H9 (cell line): ENCODE data around the gene ALG11. TPM values are rescaled to one million over a fixed set of nuclear protein-coding genes. Genes with fewer than 3 reads are reported as not detected.
A peak's percentile ranks its signal among the peaks of the same experiment; 100 is the strongest.

Source experiments
- DNase-seq: peaks from one replicate; pipeline ENCODE4 v3.0.0-alpha.2; 2017
- H2AFZ ChIP-seq: one replicate; pipeline ENCODE4 v1.6.1; 2013; ENCODE audit warnings: mild to moderate bottlenecking, low read length, control low read depth, moderate library complexity
- H2AK5ac ChIP-seq: 2 replicates; pipeline ENCODE4 v1.6.1; 2013; ENCODE audit warnings: low read length, control low read depth, mixed read lengths; ENCODE audit not compliant: insufficient read length
- H2BK120ac ChIP-seq: one replicate; pipeline ENCODE4 v1.6.1; 2013; ENCODE audit warnings: low read depth, mild to moderate bottlenecking, low read length, control low read depth, inconsistent platforms; ENCODE audit not compliant: poor library complexity, severe bottlenecking
- H2BK12ac ChIP-seq: 2 replicates; pipeline ENCODE4 v1.6.1; 2013; ENCODE audit warnings: low read length, control low read depth, mixed read lengths, low read depth; ENCODE audit not compliant: insufficient read length
- H2BK15ac ChIP-seq: 2 replicates; pipeline ENCODE4 v1.6.1; 2013; ENCODE audit warnings: low read depth, low read length, control low read depth
- H2BK20ac ChIP-seq: one replicate; pipeline ENCODE4 v1.6.1; 2013; ENCODE audit warnings: low read depth, mild to moderate bottlenecking, low read length, control low read depth, inconsistent platforms; ENCODE audit not compliant: poor library complexity, severe bottlenecking
- H2BK5ac ChIP-seq: 2 replicates; pipeline ENCODE4 v1.6.1; 2013; ENCODE audit warnings: low read length, control low read depth, mixed read lengths; ENCODE audit not compliant: insufficient read length
- H3K14ac ChIP-seq: 2 replicates; pipeline ENCODE4 v1.6.1; 2013; ENCODE audit warnings: low read length, control low read depth; ENCODE audit not compliant: insufficient read depth
- H3K18ac ChIP-seq: 2 replicates; pipeline ENCODE4 v1.6.1; 2013; ENCODE audit warnings: low read depth, mild to moderate bottlenecking, mixed read lengths, low read length, control low read depth; ENCODE audit not compliant: insufficient read length
- H3K23ac ChIP-seq: 2 replicates; pipeline ENCODE4 v1.6.1; 2013; ENCODE audit warnings: low read length, control low read depth, mixed read lengths, low read depth; ENCODE audit not compliant: insufficient read length
- H3K23me2 ChIP-seq: 2 replicates; pipeline ENCODE4 v1.6.1; 2013; ENCODE audit warnings: low read depth, mild to moderate bottlenecking, mixed read lengths, low read length, control low read depth; ENCODE audit not compliant: insufficient read length, poor library complexity, severe bottlenecking
- H3K27ac ChIP-seq: 2 replicates; pipeline ENCODE4 v1.5.1; 2013; ENCODE audit warnings: low read length, control low read depth, mixed read lengths, low read depth; ENCODE audit not compliant: insufficient read length
- H3K27me3 ChIP-seq: 2 replicates; pipeline ENCODE4 v1.6.1; 2013; ENCODE audit warnings: low read length, control low read depth, inconsistent platforms; ENCODE audit not compliant: insufficient read depth
- H3K4ac ChIP-seq: 2 replicates; pipeline ENCODE4 v1.6.1; 2013; ENCODE audit warnings: low read depth, mild to moderate bottlenecking, control low read depth, inconsistent platforms, low read length, moderate library complexity
- H3K4me1 ChIP-seq: 2 replicates; pipeline ENCODE4 v1.6.1; 2013; ENCODE audit warnings: low read length, control low read depth, inconsistent platforms; ENCODE audit not compliant: insufficient read depth
- H3K4me2 ChIP-seq: 2 replicates; pipeline ENCODE4 v1.6.1; 2013; ENCODE audit warnings: low read length, control low read depth, mixed read lengths; ENCODE audit not compliant: insufficient read length, insufficient read depth
- H3K56ac ChIP-seq: 2 replicates; pipeline ENCODE4 v1.6.1; 2013; ENCODE audit warnings: low read depth, mild to moderate bottlenecking, mixed read lengths, low read length, control low read depth; ENCODE audit not compliant: insufficient read length
- H3K79me1 ChIP-seq: 2 replicates; pipeline ENCODE4 v1.6.1; 2013; ENCODE audit warnings: low read depth, mild to moderate bottlenecking, moderate library complexity, low read length, control low read depth, inconsistent platforms; ENCODE audit not compliant: insufficient read depth, poor library complexity, severe bottlenecking
- H3K79me2 ChIP-seq: 2 replicates; pipeline ENCODE4 v1.6.1; 2013; ENCODE audit warnings: low read length, control low read depth, inconsistent platforms; ENCODE audit not compliant: insufficient read depth
- H3K9ac ChIP-seq: 2 replicates; pipeline ENCODE4 v1.6.1; 2013; ENCODE audit warnings: low read length, control low read depth, mixed read lengths; ENCODE audit not compliant: insufficient read length; ENCODE audit errors: extremely low read depth
- H3K9me3 ChIP-seq: one replicate; pipeline ENCODE4 v1.6.1; 2013; ENCODE audit warnings: low read depth, low read length, inconsistent platforms; ENCODE audit not compliant: control insufficient read depth
- H3T11ph ChIP-seq: one replicate; pipeline ENCODE4 v1.6.1; 2013; ENCODE audit warnings: mild to moderate bottlenecking, low read length, control low read depth, inconsistent platforms
- H4K20me1 ChIP-seq: one replicate; pipeline ENCODE4 v1.6.1; 2013; ENCODE audit not compliant: control insufficient read depth, insufficient read length, insufficient read depth
- H4K5ac ChIP-seq: 2 replicates; pipeline ENCODE4 v1.6.1; 2013; ENCODE audit warnings: low read depth, mild to moderate bottlenecking, mixed read lengths, low read length, control low read depth; ENCODE audit not compliant: insufficient read length
- H4K8ac ChIP-seq: replicated peaks from 2 replicates; pipeline ENCODE4 v1.6.1; 2013; ENCODE audit warnings: low read length, control low read depth, mixed read lengths, low read depth; ENCODE audit not compliant: insufficient read length
- H4K91ac ChIP-seq: 2 replicates; pipeline ENCODE4 v1.6.1; 2013; ENCODE audit warnings: low read depth, mild to moderate bottlenecking, moderate library complexity, mixed read lengths, low read length, control low read depth; ENCODE audit not compliant: insufficient read length
- H3K27ac Mint-ChIP-seq, 3 experiments: 2 replicates in 2 of 3; 3 replicates in 1 of 3; pipeline ENCODE4 v1.8.0; 2020 to 2021; ENCODE audit warnings: mixed read lengths in 3 of 3, mild to moderate bottlenecking in 1 of 3, moderate library complexity in 1 of 3
- H3K27me3 Mint-ChIP-seq: 2 replicates; pipeline ENCODE4 v1.8.0; 2021; ENCODE audit warnings: low read depth, mild to moderate bottlenecking, moderate library complexity, mixed read lengths
- H3K36me3 Mint-ChIP-seq, 3 experiments: 2 replicates in 2 of 3; 3 replicates in 1 of 3; pipeline ENCODE4 v1.8.0; 2020 to 2021; ENCODE audit warnings: low read depth in 3 of 3, mixed read lengths in 3 of 3; ENCODE audit not compliant: insufficient read depth in 1 of 3
- H3K4me1 Mint-ChIP-seq, 2 experiments: 2 replicates each; pipeline ENCODE4 v1.8.0; 2020; ENCODE audit warnings: mixed read lengths in 2 of 2
- H3K4me3 Mint-ChIP-seq, 2 experiments: 2 replicates in 1 of 2; 3 replicates in 1 of 2; pipeline ENCODE4 v1.8.0; 2020 to 2021; ENCODE audit warnings: mild to moderate bottlenecking in 2 of 2, mixed read lengths in 2 of 2, moderate library complexity in 1 of 2
- H3K9me3 Mint-ChIP-seq, 2 experiments: 2 replicates in 1 of 2; 3 replicates in 1 of 2; pipeline ENCODE4 v1.8.0; 2020; ENCODE audit warnings: mild to moderate bottlenecking in 2 of 2, mixed read lengths in 2 of 2, moderate library complexity in 1 of 2
- WGBS: extraction: QIAGEN DNeasy Blood & Tissue Kit; methylation state at CpG from one replicate; pipeline ENCODE4 v1.1.7; 2013; ENCODE audit warnings: missing lambda C conversion rate, low lambda C conversion rate, mixed read lengths; ENCODE audit not compliant: insufficient read length; ENCODE audit errors: extremely low coverage; 5-methylcytosine and 5-hydroxymethylcytosine counted together
- total RNA-seq: library from RNA; stranded (reverse); gene quantifications from 2 replicates; pipeline ENCODE4 v1.2.1, GENCODE V29; 2021
- TF ChIP-seq, protein P1 (sequence below): fragments of 200-600 bp; sonication (generic); conservative IDR thresholded peaks from 3 replicates; pipeline ENCODE4 v1.8.0; 2021; ENCODE audit warnings: antibody characterized with exemption, mild to moderate bottlenecking

ALG11 gene
- total RNA-seq, 1 experiment from 2014 or later = 46.6 TPM

- Histone ChIP-seq H3K23ac (no peak overlapping the region), H3T11ph (no peak overlapping the region), H3K9ac (no peak overlapping the region), H3K27me3 (no peaks in the 10 kb centered on the region), H3K79me2 (no peaks in the 10 kb centered on the region), H3K9me3 (no peaks in the 10 kb centered on the region), H4K5ac (no peak overlapping the region), H2AFZ (no peak overlapping the region), H3K18ac (no peak overlapping the region), H4K20me1 (no peaks in the 10 kb centered on the region), H2BK5ac (no peak overlapping the region), H3K14ac (no peak overlapping the region), H2AK5ac (no peak overlapping the region), H3K4me1 (peaks cover 8% of the 10 kb centered on the region; the same call in 1 of the 2 replicates), H3K79me1 (no peaks in the 10 kb centered on the region), H3K27ac (no peak overlapping the region), H3K23me2 (no peaks in the 10 kb centered on the region), H2BK120ac (no peak overlapping the region), H4K8ac (no peak overlapping the region), H3K56ac (no peak overlapping the region), H2BK15ac (no peak overlapping the region), H2BK20ac (no peak overlapping the region), H3K4ac (no peak overlapping the region), H2BK12ac (no peak overlapping the region), H3K4me2 (no peak overlapping the region), H4K91ac (no peak overlapping the region)
- H3K36me3 Mint-ChIP-seq = no peaks in the 10 kb centered on the region; a peak in 1 of 7 replicates
- H3K27me3 Mint-ChIP-seq = peaks cover 1% of the 10 kb centered on the region; the same call in 1 of the 2 replicates
- TF ChIP-seq, protein P1, sequence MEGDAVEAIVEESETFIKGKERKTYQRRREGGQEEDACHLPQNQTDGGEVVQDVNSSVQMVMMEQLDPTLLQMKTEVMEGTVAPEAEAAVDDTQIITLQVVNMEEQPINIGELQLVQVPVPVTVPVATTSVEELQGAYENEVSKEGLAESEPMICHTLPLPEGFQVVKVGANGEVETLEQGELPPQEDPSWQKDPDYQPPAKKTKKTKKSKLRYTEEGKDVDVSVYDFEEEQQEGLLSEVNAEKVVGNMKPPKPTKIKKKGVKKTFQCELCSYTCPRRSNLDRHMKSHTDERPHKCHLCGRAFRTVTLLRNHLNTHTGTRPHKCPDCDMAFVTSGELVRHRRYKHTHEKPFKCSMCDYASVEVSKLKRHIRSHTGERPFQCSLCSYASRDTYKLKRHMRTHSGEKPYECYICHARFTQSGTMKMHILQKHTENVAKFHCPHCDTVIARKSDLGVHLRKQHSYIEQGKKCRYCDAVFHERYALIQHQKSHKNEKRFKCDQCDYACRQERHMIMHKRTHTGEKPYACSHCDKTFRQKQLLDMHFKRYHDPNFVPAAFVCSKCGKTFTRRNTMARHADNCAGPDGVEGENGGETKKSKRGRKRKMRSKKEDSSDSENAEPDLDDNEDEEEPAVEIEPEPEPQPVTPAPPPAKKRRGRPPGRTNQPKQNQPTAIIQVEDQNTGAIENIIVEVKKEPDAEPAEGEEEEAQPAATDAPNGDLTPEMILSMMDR = no peak; the same call in 2 of the 3 replicates
- H3K27ac Mint-ChIP-seq = peak overlapping the region in 1 of 3 experiments; percentile 54; a peak in 1 of 7 replicates
- DNase-seq = no peak
- H3K9me3 Mint-ChIP-seq = no peaks in the 10 kb centered on the region
- H3K4me3 Mint-ChIP-seq = no peak overlapping the region
- peaks cover 45 to 52% of the 10 kb centered on the region in 2 experiments for H3K4me1 Mint-ChIP-seq
- no CpG with 5 or more reads among the region's 9 CpGs for WGBS
Measured at GRCh38 chr13:51995677-51996551, 16.3 kb upstream of the ALG11 start.
